BJ (cell line): Measurements from ENCODE around the gene ART3. TPM values are rescaled to one million over a fixed set of nuclear protein-coding genes. Genes with fewer than 3 reads are reported as not detected.

Source experiments
- CTCF ChIA-PET: fragments of 350-600 bp; formaldehyde crosslinking; extraction: SDS; loops from one replicate; lab custom pipeline; 2021; ENCODE audit warnings: antibody characterized with exemption, inconsistent platforms; lab: Yijun Ruan, JAX
- POLR2A ChIA-PET: fragments of 300-600 bp; sonication (Branson Sonifier 250); formaldehyde crosslinking; extraction: SDS; loops from one replicate; lab custom pipeline; 2021; ENCODE audit warnings: antibody characterized with exemption; lab: Charles Lee
- DNase-seq: peaks from one replicate; pipeline ENCODE4 v3.0.0-alpha.2; 2011; ENCODE audit warnings: low read depth
- H3K27me3 ChIP-seq: 2 replicates; pipeline ENCODE4 v1.6.0; 2011; ENCODE audit warnings: low read length; ENCODE audit not compliant: control insufficient read depth, insufficient read depth
- H3K36me3 ChIP-seq: 2 replicates; pipeline ENCODE4 v1.5.1; 2011; ENCODE audit warnings: low read length; ENCODE audit not compliant: control insufficient read depth, insufficient read depth
- H3K4me3 ChIP-seq: 2 replicates; pipeline ENCODE4 v1.5.1; 2011; ENCODE audit warnings: low read depth, mild to moderate bottlenecking, control low read depth, low read length
- CTCF ChIP-seq: IDR thresholded peaks from 2 replicates; pipeline ENCODE4 v1.5.1; 2011; ENCODE audit warnings: low read depth, mild to moderate bottlenecking, control low read depth, inconsistent platforms, low read length, moderate library complexity; ENCODE audit not compliant: insufficient read depth
- polyA plus RNA-seq: library from polyadenylated mRNA; depleted of rRNA; stranded (reverse); fragments of >200 nt; gene quantifications from 2 replicates; pipeline ENCODE4 v1.2.3, GENCODE V29; 2011

Gene ART3
- polyA plus RNA-seq, 1 experiment = not detected

DNA sequence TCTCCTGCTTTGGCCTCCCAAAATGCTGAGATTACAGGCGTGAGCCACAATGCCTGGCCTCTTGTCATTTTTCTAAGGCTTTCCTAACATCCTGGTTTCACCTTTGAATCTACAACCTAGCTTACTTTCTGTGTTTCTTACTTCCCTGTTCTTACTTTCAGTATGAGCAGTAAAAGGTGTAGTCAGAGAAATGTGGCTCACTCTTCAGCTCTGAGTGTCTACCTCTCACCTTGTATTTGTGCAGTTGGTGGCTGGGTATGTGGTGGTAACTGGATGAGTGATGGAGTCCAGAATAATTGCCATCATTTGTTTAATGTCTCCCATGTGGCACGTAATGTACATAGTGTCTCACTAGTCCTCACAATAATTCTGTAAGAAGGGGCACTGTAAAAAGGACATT lies 19.5 kb upstream of the ART3 start:
- H3K27me3 ChIP-seq = peaks cover 15% of the 10 kb centered on the region
- POLR2A ChIA-PET = no interaction called here

DNA sequence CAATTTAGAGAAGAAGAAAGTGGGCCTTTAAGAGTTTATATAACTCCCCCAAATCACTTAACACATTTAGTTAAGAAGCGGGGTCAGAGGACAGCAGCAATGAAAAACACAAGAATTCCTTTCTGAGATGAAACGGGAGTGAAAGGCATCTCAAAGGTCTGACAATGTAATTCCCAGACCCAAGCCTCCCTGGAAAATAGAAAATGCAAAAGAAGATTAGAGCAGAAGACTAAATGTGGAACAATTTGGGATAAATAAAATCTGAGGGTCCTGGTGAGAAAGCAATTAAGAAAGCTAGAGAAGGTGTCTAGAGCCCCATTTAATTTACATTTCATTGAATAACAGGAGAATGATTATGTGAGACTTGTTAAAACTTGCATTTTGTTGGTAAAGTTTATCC lies 19.1 kb upstream of the ART3 start:
- ChIA-PET CTCF (no interaction called here), POLR2A (no interaction called here)
- Histone ChIP-seq H3K36me3 (no peaks in the 10 kb centered on the region), H3K27me3 (peaks cover 15% of the 10 kb centered on the region), H3K4me3 (no peak overlapping the region)
- TF ChIP-seq CTCF = no peak
- no peak for DNase-seq

More for the DNA sequence above, 19.5 kb upstream of the ART3 start:
- CTCF ChIA-PET = interaction anchor here (0.7 to 0.9 kb wide), 2 partner anchors 23 to 58 kb away, joined by 3 read pairs; no protein-coding TSS in a partner anchor
- Histone ChIP-seq H3K36me3 (no peaks in the 10 kb centered on the region), H3K4me3 (no peak overlapping the region)
- no peak for TF ChIP-seq CTCF
- no peak for DNase-seq

- Histone ChIP-seq H3K27me3 (peaks cover 17% of the 10 kb centered on the region), H3K36me3 (no peaks in the 10 kb centered on the region), H3K4me3 (no peak overlapping the region)
- DNase-seq = no peak
- CTCF ChIA-PET = interaction anchor here (0.6 to 2.3 kb wide), 3 partner anchors 8 to 164 kb away, joined by 4 to 10 read pairs (median 6); no protein-coding TSS in a partner anchor
- TF ChIP-seq CTCF = no peak
- POLR2A ChIA-PET = no interaction called here
Measured at GRCh38 chr4:76058302-76058701, 16.2 kb upstream of the ART3 start.

DNA sequence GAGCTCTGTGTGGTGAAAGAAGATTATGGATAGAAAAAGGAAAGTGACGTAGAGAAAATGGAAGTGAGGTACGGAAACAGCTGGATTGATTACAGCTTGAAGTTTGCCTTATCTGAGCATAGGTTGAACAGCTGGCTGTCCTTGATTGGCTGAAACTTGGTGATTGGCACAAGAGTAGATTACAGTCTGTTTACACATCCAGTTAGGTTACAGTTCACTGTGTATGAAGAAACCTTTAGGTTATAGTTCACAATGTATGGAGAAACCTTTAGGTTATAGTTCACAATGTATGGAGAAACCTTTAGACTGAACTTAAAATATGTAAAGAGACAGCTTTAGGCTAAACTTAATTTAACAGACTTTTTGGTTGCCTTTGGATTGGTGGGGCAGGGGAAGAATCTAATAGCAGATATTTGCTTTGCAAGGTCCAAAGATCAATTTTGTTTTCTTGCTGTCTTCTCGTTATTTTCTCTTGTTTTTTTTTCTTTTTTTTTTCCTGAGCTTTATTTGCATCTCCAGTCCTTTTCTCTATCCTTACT lies 15.6 kb upstream of the ART3 start:
- no peak for TF ChIP-seq CTCF
- POLR2A ChIA-PET = no interaction called here
- no peak for DNase-seq
- CTCF ChIA-PET = interaction anchor here (2.1 to 2.3 kb wide), 2 partner anchors 8 to 63 kb away, joined by 6 to 10 read pairs; no protein-coding TSS in a partner anchor
- H3K36me3 ChIP-seq = no peaks in the 10 kb centered on the region
- H3K27me3 ChIP-seq = peaks cover 15% of the 10 kb centered on the region
- no peak overlapping the region for H3K4me3 ChIP-seq

DNA sequence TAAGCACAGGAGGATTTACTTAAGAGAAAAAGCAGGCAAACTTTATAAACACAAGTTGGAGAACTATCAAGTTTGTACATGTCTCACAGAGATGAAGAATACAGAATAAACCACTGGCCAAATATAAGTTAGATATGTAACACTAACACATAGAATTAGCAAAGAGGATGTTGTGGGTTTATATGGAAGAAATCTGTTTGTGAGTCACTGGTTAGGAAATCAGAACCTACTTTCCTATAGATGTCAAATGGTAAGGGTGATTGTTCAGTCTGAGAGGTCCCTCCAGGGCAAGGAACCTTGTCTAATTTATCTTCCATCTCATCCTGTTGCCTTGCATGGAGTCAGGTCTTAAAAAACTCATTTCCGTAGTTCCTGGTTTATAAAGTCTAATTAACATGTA lies 14.8 kb upstream of the ART3 start:
- TF ChIP-seq CTCF = no peak
- Histone ChIP-seq H3K4me3 (no peak overlapping the region), H3K27me3 (peaks cover 13% of the 10 kb centered on the region), H3K36me3 (no peaks in the 10 kb centered on the region)
- ChIA-PET CTCF (interaction anchor here (0.9 to 2.3 kb wide), 2 partner anchors 60 to 64 kb away, joined by 3 to 10 read pairs; no protein-coding TSS in a partner anchor), POLR2A (no interaction called here)
- DNase-seq = no peak
